Fibroblast of lung (primary cell): ENCODE data around the gene SYCP1.

Source experiments
- CTCF ChIP-seq, 2 donors: IDR thresholded peaks in 1 of 2; conservative IDR thresholded peaks in 1 of 2; 1 replicate in 1 of 2; 2 replicates in 1 of 2; pipeline ENCODE4 v1.5.1; 2011 to 2012; ENCODE audit warnings: low read length in 2 of 2, control low read depth in 1 of 2, inconsistent platforms in 1 of 2, low read depth in 1 of 2, mild to moderate bottlenecking in 1 of 2
- EZH2 ChIP-seq: IDR thresholded peaks from 2 replicates; pipeline ENCODE4 v1.5.1; 2012; ENCODE audit warnings: low read length, control low read depth, mild to moderate bottlenecking; ENCODE audit errors: missing control alignments

GRCh38 chr1:115031595-115031994, 176.9 kb downstream of the SYCP1 start:
- no peak for TF ChIP-seq EZH2
- TF ChIP-seq CTCF (conservative IDR thresholded peaks at IDR 0.05 in 1 of 2, IDR thresholded peaks at IDR 0.05 in 1 of 2; ENCODE audit: low read depth in 1 of 2, low read length in 2 of 2) = no peak
